Neural crest cell (in vitro differentiated cells): ENCODE results near the gene KIF19. TPM values are rescaled to one million over a fixed set of nuclear protein-coding genes. Genes with fewer than 3 reads are reported as not detected.
"Not testable (repeated sequence)": the region's sequence is repeated elsewhere in the genome, so short reads cannot be mapped to it uniquely, and the experiment has no call there.

Source experiments
- DNase-seq: peaks from one replicate; pipeline ENCODE4 v3.0.0; 2021; ENCODE audit warnings: low read depth, mixed read lengths, low spot score
- H3K27ac Mint-ChIP-seq: one replicate; pipeline ENCODE4 v1.8.0; 2021; ENCODE audit warnings: mild to moderate bottlenecking, mixed read lengths; ENCODE audit not compliant: unreplicated experiment
- H3K27me3 Mint-ChIP-seq: 2 replicates; pipeline ENCODE4 v1.8.0; 2021; ENCODE audit warnings: low read depth, mild to moderate bottlenecking, mixed read lengths
- H3K36me3 Mint-ChIP-seq: 2 replicates; pipeline ENCODE4 v1.8.0; 2021; ENCODE audit warnings: low read depth, mild to moderate bottlenecking, mixed read lengths
- H3K4me1 Mint-ChIP-seq: 2 replicates; pipeline ENCODE4 v1.8.0; 2021; ENCODE audit warnings: mixed read lengths
- H3K4me3 Mint-ChIP-seq: one replicate; pipeline ENCODE4 v1.8.0; 2021; ENCODE audit warnings: mild to moderate bottlenecking, mixed read lengths
- H3K9me3 Mint-ChIP-seq: 2 replicates; pipeline ENCODE4 v1.8.0; 2021; ENCODE audit warnings: mixed read lengths
- long read RNA-seq: library from polyadenylated mRNA; unstranded; transcript quantifications from one replicate; pipeline ENCODE4 v2.0.0, GENCODE V29; 2020
- total RNA-seq: library from RNA; stranded (reverse); gene quantifications from 2 replicates; pipeline ENCODE4 v1.2.1, GENCODE V29; 2021
- TF ChIP-seq, protein P1 (sequence below): fragments of 200-600 bp; sonication (generic); conservative IDR thresholded peaks from 2 replicates; pipeline ENCODE4 v1.5.0; 2021; ENCODE audit warnings: antibody characterized with exemption, mild to moderate bottlenecking

The KIF19 gene, protein sequence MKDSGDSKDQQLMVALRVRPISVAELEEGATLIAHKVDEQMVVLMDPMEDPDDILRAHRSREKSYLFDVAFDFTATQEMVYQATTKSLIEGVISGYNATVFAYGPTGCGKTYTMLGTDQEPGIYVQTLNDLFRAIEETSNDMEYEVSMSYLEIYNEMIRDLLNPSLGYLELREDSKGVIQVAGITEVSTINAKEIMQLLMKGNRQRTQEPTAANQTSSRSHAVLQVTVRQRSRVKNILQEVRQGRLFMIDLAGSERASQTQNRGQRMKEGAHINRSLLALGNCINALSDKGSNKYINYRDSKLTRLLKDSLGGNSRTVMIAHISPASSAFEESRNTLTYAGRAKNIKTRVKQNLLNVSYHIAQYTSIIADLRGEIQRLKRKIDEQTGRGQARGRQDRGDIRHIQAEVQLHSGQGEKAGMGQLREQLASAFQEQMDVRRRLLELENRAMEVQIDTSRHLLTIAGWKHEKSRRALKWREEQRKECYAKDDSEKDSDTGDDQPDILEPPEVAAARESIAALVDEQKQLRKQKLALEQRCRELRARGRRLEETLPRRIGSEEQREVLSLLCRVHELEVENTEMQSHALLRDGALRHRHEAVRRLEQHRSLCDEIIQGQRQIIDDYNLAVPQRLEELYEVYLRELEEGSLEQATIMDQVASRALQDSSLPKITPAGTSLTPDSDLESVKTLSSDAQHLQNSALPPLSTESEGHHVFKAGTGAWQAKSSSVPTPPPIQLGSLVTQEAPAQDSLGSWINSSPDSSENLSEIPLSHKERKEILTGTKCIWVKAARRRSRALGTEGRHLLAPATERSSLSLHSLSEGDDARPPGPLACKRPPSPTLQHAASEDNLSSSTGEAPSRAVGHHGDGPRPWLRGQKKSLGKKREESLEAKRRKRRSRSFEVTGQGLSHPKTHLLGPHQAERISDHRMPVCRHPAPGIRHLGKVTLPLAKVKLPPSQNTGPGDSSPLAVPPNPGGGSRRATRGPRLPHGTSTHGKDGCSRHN
- 0.25 and 0.63 TPM in 2 replicates for total RNA-seq
- long read RNA-seq, result 0 reads

DNA sequence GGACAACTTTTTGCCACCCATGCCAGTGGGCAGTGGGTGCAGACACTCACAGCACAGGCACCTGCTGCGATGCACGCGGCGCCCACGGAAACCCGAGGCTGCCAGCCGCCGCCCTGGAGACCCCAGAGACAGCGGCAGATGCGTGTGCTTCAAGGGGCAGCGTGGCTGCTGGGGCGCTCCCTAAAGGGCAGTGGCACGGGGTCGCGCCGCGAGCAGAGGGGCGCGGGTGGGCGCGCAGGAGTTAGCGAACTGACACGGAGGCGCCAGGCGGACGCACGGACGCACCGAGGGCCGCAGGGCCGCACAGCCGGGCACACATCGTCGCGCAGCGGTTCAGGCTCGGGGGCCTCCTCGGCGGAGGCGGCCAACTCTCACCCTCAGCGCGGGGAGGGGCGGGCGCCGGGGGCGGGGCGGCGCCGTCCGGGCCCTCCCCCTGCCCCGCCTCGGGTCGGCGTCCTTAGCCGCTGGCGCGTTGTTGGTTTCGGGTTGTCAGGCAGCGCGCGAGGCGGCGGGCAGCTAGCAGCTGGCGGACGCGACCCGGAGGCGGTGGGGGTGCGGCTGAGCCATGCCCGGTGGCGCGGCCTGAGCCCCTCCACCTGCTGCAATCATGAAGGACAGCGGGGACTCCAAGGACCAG, at the start of gene KIF19:
TSS of gene KIF19 (plus strand) at position 484 of the 637 bp plus-strand sequence. CDS start at position 608, 124 bp downstream.
- TF ChIP-seq, protein P1, sequence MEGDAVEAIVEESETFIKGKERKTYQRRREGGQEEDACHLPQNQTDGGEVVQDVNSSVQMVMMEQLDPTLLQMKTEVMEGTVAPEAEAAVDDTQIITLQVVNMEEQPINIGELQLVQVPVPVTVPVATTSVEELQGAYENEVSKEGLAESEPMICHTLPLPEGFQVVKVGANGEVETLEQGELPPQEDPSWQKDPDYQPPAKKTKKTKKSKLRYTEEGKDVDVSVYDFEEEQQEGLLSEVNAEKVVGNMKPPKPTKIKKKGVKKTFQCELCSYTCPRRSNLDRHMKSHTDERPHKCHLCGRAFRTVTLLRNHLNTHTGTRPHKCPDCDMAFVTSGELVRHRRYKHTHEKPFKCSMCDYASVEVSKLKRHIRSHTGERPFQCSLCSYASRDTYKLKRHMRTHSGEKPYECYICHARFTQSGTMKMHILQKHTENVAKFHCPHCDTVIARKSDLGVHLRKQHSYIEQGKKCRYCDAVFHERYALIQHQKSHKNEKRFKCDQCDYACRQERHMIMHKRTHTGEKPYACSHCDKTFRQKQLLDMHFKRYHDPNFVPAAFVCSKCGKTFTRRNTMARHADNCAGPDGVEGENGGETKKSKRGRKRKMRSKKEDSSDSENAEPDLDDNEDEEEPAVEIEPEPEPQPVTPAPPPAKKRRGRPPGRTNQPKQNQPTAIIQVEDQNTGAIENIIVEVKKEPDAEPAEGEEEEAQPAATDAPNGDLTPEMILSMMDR, result no peak
- no peaks in the 10 kb centered on the region for H3K36me3 Mint-ChIP-seq
- peak within 1 kb of the TSS; percentile 67 for H3K27ac Mint-ChIP-seq
- peaks cover 45% of the 10 kb centered on the region for H3K27me3 Mint-ChIP-seq
- H3K9me3 Mint-ChIP-seq, result no peaks in the 10 kb centered on the region
- peak within 1 kb of the TSS; percentile 57 for H3K4me3 Mint-ChIP-seq
- DNase-seq, result peak; percentile 44
- peaks cover 14% of the 10 kb centered on the region for H3K4me1 Mint-ChIP-seq

DNA sequence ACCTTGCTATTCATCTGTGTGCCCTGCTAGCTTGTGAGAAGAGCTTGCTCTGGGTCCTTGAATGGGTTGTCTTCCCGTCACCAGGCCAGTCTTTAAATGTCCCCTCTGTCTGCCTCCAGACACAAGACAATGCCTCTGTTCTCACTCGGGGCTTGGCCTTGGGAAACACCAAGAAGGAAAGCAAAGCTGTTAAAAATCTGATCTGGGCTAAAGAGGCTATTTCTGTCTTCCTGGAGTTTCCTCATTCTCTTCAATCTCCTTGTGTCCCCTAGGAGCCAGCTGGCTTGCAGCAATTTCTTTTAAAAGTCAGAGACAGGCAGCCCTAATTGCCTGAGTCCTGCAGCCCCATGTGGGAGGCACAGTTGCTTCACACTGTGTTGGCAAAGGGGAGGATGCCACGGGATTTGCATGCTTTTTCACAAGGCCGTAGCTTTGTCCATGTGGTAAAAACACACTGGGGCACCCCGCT, 49.5 kb upstream of the KIF19 start:
- peaks cover 7% of the 10 kb centered on the region for H3K27me3 Mint-ChIP-seq
- peak overlapping the region; percentile 48 for H3K27ac Mint-ChIP-seq
- H3K9me3 Mint-ChIP-seq, result no peaks in the 10 kb centered on the region
- DNase-seq, result peak; percentile 39
- H3K36me3 Mint-ChIP-seq, result no peaks in the 10 kb centered on the region
- TF ChIP-seq, protein P1, result no peak
- peaks cover 63% of the 10 kb centered on the region for H3K4me1 Mint-ChIP-seq
- peak overlapping the region; percentile 63 for H3K4me3 Mint-ChIP-seq

GRCh38 chr17:74277935-74278334, 48.1 kb upstream of the KIF19 start:
- H3K9me3 Mint-ChIP-seq, result no peaks in the 10 kb centered on the region
- no peak overlapping the region for H3K4me3 Mint-ChIP-seq
- TF ChIP-seq, protein P1, result no peak
- peaks cover 7% of the 10 kb centered on the region for H3K27me3 Mint-ChIP-seq
- H3K4me1 Mint-ChIP-seq, result peaks cover 49% of the 10 kb centered on the region
- no peaks in the 10 kb centered on the region for H3K36me3 Mint-ChIP-seq
- no peak for DNase-seq
- H3K27ac Mint-ChIP-seq, result no peak overlapping the region

GRCh38 chr17:74279617-74280016, 46.4 kb upstream of the KIF19 start:
- not testable (repeated sequence) for H3K9me3 Mint-ChIP-seq, H3K36me3 Mint-ChIP-seq, H3K27ac Mint-ChIP-seq, H3K27me3 Mint-ChIP-seq, H3K4me3 Mint-ChIP-seq, DNase-seq
- peaks cover 34% of the 10 kb centered on the region for H3K4me1 Mint-ChIP-seq

DNA sequence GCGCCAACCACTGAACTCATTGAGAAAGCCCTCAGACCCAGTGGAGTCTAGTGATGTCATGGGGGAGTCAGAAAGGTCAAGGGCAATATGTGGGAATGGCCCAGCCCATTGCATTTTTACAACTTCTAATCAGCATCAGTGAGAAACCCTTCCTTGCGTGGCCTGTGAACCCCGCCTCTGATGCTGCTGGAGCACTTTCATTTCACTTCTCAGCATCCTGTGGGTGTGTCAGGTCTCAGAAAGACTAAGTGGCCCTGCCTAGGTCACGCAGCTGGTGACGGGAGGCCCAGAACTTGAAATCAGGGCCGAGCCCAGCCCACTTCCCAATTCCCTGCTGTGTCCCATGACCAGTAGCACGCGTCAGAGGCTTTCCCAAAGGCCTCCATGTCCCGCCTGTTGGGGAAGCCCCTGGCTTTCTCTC, 45.9 kb upstream of the KIF19 start:
- Mint-ChIP-seq H3K4me1 (peaks cover 34% of the 10 kb centered on the region), H3K27me3 (no peaks in the 10 kb centered on the region), H3K4me3 (no peak overlapping the region), H3K36me3 (no peaks in the 10 kb centered on the region), H3K27ac (no peak overlapping the region), H3K9me3 (no peaks in the 10 kb centered on the region)
- no peak for DNase-seq
- TF ChIP-seq, protein P1, result no peak
